ENCODE data around the gene TRMT1.
A peak's percentile ranks its signal among the peaks of the same experiment; 100 is the strongest.

Gene TRMT1

DNA sequence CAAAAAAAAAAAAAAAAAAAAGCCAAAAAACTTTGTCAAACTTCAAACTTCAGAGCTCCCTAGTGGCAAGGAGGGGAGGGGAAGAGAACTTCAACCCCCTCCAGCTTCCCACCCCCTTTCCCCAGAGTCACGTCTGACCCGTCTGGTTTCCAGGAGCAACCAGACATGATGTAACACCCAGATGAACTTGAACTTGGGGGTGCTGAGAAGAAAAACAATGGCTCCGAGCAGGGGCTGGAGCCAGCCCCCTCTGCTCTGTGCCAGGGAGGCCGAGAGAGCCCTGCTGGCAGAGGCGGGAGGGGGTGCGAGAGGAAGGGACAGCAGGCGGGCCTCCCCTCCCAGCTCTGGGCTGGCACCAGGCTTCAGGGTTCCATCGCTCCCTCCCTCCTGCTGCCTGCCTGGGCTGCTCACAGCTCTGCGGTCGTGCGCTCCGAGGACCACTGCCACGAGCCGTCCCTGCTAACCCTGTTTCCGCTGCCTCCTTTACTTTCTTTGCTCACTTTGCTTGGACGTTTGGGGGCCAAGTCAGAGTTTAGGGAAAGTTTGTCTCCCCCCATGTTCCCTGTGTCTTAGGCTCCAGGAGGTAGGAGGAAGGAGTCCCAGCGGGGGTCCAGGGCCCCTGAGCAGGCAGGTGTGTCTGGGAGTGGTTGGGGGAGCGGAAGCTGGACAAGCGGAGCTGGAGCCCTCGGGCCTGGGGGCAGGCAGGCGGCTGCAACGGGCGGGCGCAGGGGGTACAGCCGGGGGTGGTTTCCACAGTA is 25.0 kb downstream of the TRMT1 start:
- TF ChIP-seq, protein P1, sequence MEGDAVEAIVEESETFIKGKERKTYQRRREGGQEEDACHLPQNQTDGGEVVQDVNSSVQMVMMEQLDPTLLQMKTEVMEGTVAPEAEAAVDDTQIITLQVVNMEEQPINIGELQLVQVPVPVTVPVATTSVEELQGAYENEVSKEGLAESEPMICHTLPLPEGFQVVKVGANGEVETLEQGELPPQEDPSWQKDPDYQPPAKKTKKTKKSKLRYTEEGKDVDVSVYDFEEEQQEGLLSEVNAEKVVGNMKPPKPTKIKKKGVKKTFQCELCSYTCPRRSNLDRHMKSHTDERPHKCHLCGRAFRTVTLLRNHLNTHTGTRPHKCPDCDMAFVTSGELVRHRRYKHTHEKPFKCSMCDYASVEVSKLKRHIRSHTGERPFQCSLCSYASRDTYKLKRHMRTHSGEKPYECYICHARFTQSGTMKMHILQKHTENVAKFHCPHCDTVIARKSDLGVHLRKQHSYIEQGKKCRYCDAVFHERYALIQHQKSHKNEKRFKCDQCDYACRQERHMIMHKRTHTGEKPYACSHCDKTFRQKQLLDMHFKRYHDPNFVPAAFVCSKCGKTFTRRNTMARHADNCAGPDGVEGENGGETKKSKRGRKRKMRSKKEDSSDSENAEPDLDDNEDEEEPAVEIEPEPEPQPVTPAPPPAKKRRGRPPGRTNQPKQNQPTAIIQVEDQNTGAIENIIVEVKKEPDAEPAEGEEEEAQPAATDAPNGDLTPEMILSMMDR (IDR thresholded peaks at IDR 0.05; ENCODE audit: low read depth, low read length, missing control alignments) = no peak
- no peak overlapping the region for H3K4me3 ChIP-seq (ENCODE audit: low read depth, low read length)
- DNase-seq (ENCODE audit: low read depth) = no peak

DNA sequence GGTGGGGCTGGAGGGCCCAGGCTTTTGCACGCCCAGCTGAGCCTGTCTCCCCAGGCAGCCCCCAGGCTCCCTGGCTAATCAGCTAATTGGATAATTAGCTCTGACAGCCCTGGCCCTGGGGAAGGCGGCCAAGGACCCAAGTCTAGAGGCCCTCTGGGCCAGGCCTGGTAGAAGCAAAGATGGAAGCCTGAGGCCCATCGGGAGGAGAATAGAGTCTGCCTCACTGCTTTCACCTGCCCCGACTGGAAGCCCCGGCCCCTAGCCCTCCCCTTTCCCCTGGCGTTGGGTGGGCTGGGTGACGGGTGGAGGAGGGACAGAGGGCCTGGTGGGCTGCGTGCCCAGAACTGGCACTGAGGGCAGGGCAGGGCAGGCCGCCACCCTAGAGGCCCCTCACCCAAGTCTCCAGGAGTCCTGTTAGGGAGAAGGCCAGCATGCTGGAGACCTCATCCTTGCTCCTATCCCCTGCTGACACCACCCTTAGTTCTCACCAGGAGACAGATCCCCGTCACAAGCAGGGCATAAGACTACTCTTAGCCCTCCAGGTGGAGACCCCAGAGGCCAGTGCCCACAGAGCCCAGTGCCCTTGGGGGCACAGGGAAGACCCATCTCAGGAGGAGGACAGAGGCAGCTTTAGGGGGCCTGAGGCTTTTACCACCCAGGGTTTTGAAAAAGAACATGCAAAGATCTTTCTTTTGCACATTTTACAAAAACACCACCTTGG is 25.9 kb downstream of the TRMT1 start:
- DNase-seq (ENCODE audit: low read depth) = no peak
- TF ChIP-seq, protein P1 (IDR thresholded peaks at IDR 0.05; ENCODE audit: low read depth, low read length, missing control alignments) = no peak
- H3K4me3 ChIP-seq (ENCODE audit: low read depth, low read length) = no peak overlapping the region

DNA sequence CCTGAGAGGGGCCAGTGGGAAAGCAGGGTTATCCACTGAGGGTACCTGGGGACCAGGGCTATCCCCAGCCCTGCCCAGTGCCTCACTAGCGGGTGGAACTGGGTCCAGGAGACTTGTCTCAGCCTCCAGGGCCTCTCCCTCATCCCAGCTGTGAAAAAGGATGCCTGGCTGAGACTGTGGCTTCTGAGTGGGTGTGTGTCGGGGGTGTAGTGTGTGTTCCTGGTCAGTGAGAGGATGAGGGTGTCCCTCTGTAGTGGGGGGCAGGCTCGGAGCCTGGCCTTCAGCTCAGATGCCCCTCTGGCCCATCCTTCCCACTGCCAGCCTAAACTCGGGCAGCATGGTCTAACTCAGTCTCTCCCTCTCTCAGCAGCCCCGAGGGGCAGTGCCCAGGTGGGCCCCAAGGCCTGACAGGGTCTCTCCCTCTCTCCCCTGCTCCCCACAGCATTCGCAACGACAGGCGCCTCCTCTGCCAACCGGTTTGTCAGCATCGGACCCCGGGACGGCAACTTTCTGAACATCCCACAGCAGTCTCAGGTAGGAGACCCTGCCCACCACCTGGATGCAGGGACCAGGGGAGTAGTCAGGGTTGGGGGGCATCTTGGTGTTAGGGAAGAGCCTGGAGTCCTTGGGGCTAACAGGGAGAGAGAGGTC is 26.6 kb downstream of the TRMT1 start:
- TF ChIP-seq, protein P1 (IDR thresholded peaks at IDR 0.05; ENCODE audit: low read depth, low read length, missing control alignments) = no peak
- DNase-seq (ENCODE audit: low read depth) = no peak
- H3K4me3 ChIP-seq (ENCODE audit: low read depth, low read length) = no peak overlapping the region

DNA sequence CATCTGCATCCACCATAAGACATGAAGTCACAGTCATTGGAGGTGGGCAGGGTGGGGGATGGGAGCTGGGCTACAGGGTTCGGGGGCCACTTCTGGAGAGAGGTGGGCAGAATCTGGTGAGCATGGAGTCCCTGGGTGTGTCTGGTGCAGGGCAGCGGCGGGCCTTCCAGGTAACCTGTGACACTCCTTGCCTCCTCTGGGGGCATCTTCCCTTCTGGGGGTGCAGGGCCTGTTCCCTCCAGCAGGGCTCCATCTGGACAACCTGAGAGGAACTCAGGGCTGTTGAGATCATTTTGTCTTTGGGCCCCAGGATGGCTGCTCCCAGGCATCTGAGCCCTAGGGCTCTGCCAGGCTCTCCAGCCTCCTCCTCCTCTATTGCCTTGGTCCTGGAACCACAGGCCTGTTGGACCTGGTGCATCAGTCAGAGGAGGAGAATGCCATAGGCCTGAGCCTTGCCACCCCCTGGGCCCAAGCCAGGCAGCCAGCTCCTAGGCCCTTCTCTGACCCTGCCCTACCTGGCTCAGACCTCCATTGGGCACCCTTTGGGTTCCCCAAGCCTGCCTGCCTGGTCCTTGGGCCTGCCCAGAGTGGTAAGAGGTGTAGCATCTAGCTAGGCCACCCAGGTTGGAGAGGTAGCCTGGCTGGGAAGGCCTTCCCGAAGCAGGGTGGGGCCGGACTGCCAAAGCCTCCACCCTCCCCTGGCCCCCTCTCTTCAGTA is 27.2 kb downstream of the TRMT1 start:
- TF ChIP-seq, protein P1 (IDR thresholded peaks at IDR 0.05; ENCODE audit: low read depth, low read length, missing control alignments) = peak; percentile 81
- H3K4me3 ChIP-seq (ENCODE audit: low read depth, low read length) = no peak overlapping the region
- no peak for DNase-seq (ENCODE audit: low read depth)

DNA sequence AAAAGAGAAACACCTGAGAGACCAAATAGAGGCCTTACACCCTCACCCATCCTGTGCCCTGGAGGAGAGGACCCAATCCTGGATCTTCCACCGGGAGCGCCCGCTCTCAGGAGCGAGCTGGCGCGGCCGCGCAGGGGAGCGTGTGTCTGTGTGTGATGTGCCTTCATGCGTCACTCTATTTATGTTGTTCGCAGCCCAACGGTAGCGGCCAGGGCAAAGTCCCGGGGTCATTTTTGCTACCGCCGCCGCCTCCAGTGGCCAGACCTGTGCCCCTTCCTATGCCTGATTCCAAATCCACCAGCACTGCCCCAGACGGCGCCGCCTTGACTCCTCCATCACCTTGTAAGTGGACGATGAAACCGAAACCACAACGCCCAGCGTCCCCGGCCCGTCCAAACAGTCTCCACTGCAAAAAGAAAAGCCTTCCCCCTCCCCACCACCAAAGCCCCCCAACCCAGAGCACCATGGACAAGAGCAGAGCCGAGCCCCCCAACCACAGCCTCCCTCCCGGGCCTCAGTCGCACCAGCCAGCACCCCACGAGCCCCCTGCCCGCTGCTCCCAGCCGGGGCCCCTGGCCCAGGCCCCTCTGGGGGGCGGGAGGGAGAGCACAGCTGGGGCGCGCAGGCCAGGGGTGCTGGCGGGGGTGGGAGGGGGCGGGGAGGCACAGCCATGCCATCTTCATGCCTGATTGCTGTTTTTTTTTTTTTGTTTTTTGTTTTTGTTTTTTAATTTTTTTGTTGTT is 28.6 kb downstream of the TRMT1 start:
- TF ChIP-seq, protein P1 (IDR thresholded peaks at IDR 0.05; ENCODE audit: low read depth, low read length, missing control alignments) = no peak
- H3K4me3 ChIP-seq (ENCODE audit: low read depth, low read length) = no peak overlapping the region
- DNase-seq (ENCODE audit: low read depth) = no peak

DNA sequence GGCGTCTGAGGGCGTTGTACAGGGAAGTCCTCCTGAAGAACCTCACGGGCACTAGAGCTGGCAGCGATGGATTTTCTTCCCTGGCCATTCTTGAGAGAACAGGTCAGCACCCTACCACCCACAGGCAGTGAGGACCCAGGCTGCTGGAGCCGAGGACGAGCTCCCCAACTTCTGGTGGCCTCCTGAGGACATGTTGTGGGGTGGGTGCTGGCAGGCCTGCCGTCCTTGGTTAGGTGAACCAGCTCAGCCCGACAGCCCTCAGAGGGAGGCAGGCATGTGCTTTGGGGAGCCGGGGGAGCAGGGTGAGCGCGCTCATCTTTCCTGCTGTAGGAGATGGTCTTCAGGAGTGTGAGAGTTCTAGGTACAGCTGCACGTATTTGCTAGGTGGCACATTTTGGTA is 29.2 kb downstream of the TRMT1 start:
- TF ChIP-seq, protein P1 (IDR thresholded peaks at IDR 0.05; ENCODE audit: low read depth, low read length, missing control alignments) = no peak

More for the DNA sequence above, 29.2 kb downstream of the TRMT1 start:
- no peak for DNase-seq (ENCODE audit: low read depth)
- H3K4me3 ChIP-seq (ENCODE audit: low read depth, low read length) = no peak overlapping the region

All from GM12864 (cell line).